GM12891 (cell line): ENCODE measurements around the gene ADAMTS8.

ENCODE experiments used
- DNase-seq: peaks from one replicate; pipeline ENCODE4 v3.0.0; 2011; ENCODE audit warnings: low spot score; ENCODE audit not compliant: insufficient read length
- FAIRE-seq: peaks from 2 replicates; lab custom pipeline; 2011; peaks lifted over from hg19 to GRCh38; lab: Jason Lieb, UNC
- PAX5 ChIP-seq: IDR thresholded peaks from 2 replicates; pipeline ENCODE4 v1.6.1; 2011; ENCODE audit warnings: low read length, moderate library complexity, mild to moderate bottlenecking; ENCODE audit not compliant: insufficient read depth, severe bottlenecking
- POLR2A ChIP-seq: IDR thresholded peaks from 2 replicates; pipeline ENCODE4 v1.6.1; 2011; ENCODE audit warnings: low read depth, low read length, control low read depth
- POLR2AphosphoS5 ChIP-seq: IDR thresholded peaks from 2 replicates; pipeline ENCODE4 v1.6.1; 2011; ENCODE audit warnings: low read depth, low read length, control low read depth
- POU2F2 ChIP-seq: IDR thresholded peaks from 2 replicates; pipeline ENCODE4 v1.6.1; 2011; ENCODE audit warnings: low read depth, mild to moderate bottlenecking, control low read depth, low read length, moderate library complexity
- SPI1 ChIP-seq: IDR thresholded peaks from 2 replicates; pipeline ENCODE4 v1.6.1; 2011; ENCODE audit warnings: low read depth, low read length, control low read depth
- TAF1 ChIP-seq: IDR thresholded peaks from 2 replicates; pipeline ENCODE4 v1.6.1; 2011; ENCODE audit warnings: low read depth, low read length, control low read depth

ADAMTS8 gene

GRCh38 chr11:130462931-130463330 lies 34.5 kb upstream of the ADAMTS8 start:
- DNase-seq (no peak), FAIRE-seq (no peak)

GRCh38 chr11:130462101-130462885 lies 33.9 kb upstream of the ADAMTS8 start:
- TF ChIP-seq SPI1 (no peak), PAX5 (no peak), POLR2AphosphoS5 (no peak), POU2F2 (no peak), POLR2A (no peak), TAF1 (no peak)
- DNase-seq = no peak
- FAIRE-seq = no peak

More at GRCh38 chr11:130462931-130463330, 34.5 kb upstream of the ADAMTS8 start:
- TF ChIP-seq PAX5 = no peak
- TF ChIP-seq SPI1 = no peak
- no peak for TF ChIP-seq POLR2AphosphoS5
- TF ChIP-seq TAF1 = no peak
- no peak for TF ChIP-seq POLR2A
- no peak for TF ChIP-seq POU2F2

GRCh38 chr11:130459521-130459920 lies 31.1 kb upstream of the ADAMTS8 start:
- no peak for FAIRE-seq
- TF ChIP-seq POLR2A (no peak), SPI1 (no peak), PAX5 (no peak), TAF1 (no peak), POU2F2 (no peak), POLR2AphosphoS5 (no peak)
- DNase-seq = no peak

- DNase-seq (no peak), FAIRE-seq (no peak)
- TF ChIP-seq POLR2A (no peak), POLR2AphosphoS5 (no peak), SPI1 (no peak), PAX5 (no peak), TAF1 (no peak), POU2F2 (no peak)
These were observed 30.0 kb upstream of the ADAMTS8 start for GRCh38 chr11:130458410-130458729.

GRCh38 chr11:130457623-130458409 lies 29.4 kb upstream of the ADAMTS8 start:
- FAIRE-seq (no peak), DNase-seq (no peak)
- TF ChIP-seq POLR2AphosphoS5 = no peak
- TF ChIP-seq POU2F2 = no peak
- no peak for TF ChIP-seq TAF1
- TF ChIP-seq SPI1 = no peak
- no peak for TF ChIP-seq PAX5
- no peak for TF ChIP-seq POLR2A

GRCh38 chr11:130456286-130456685 lies 27.9 kb upstream of the ADAMTS8 start:
- TF ChIP-seq POLR2A = no peak
- no peak for TF ChIP-seq POU2F2
- TF ChIP-seq POLR2AphosphoS5 = no peak
- no peak for TF ChIP-seq PAX5
- TF ChIP-seq TAF1 = no peak
- TF ChIP-seq SPI1 = no peak
- FAIRE-seq = no peak
- DNase-seq = no peak

GRCh38 chr11:130455483-130456127 lies 27.2 kb upstream of the ADAMTS8 start:
- DNase-seq = no peak
- FAIRE-seq = no peak
- TF ChIP-seq POU2F2 (no peak), POLR2AphosphoS5 (no peak), TAF1 (no peak), POLR2A (no peak), PAX5 (no peak), SPI1 (no peak)

GRCh38 chr11:130454491-130455252 lies 26.3 kb upstream of the ADAMTS8 start:
- DNase-seq = no peak
- no peak for TF ChIP-seq POU2F2
- FAIRE-seq = no peak

GRCh38 chr11:130452940-130453339 lies 24.5 kb upstream of the ADAMTS8 start:
- FAIRE-seq (no peak), DNase-seq (no peak)
- TF ChIP-seq POU2F2 (no peak), PAX5 (no peak), POLR2A (no peak), SPI1 (no peak), POLR2AphosphoS5 (no peak)
